H1 (cell line): Measurements from ENCODE around the gene RAB41. TPM values are rescaled to one million over a fixed set of nuclear protein-coding genes. Genes with fewer than 3 reads are reported as not detected.

Experiments
- CTCF ChIA-PET: fragments of 300-600 bp; sonication (Branson Sonifier 250); formaldehyde crosslinking; loops from one replicate; lab custom pipeline; 2021; ENCODE audit not compliant: partially characterized antibody; lab: Charles Lee
- POLR2A ChIA-PET: fragments of 300-600 bp; sonication (Branson Sonifier 250); formaldehyde crosslinking; loops from one replicate; lab custom pipeline; 2021; ENCODE audit warnings: inconsistent platforms; ENCODE audit not compliant: partially characterized antibody; lab: Charles Lee
- DNase-seq, 2 experiments: peaks; one replicate each; pipeline versions ENCODE4 v3.0.0 to v3.0.0-alpha.2; 2010 to 2022; ENCODE audit warnings: low spot score in 2 of 2, low read depth in 1 of 2, mixed read lengths in 1 of 2
- FAIRE-seq: peaks from 2 replicates; lab custom pipeline; 2011; peaks lifted over from hg19 to GRCh38; lab: Jason Lieb, UNC
- H2AFZ ChIP-seq: 2 replicates; pipeline ENCODE4 v1.8.1; 2012; ENCODE audit warnings: low read length, inconsistent platforms
- H2AK5ac ChIP-seq: 2 replicates; pipeline ENCODE4 v1.6.1; 2013; ENCODE audit warnings: low read depth, low read length
- H2BK120ac ChIP-seq: replicated peaks from 2 replicates; pipeline ENCODE3; 2013; ENCODE audit warnings: low read depth, low read length, inconsistent platforms
- H2BK12ac ChIP-seq: 2 replicates; pipeline ENCODE4 v1.6.1; 2013; ENCODE audit warnings: low read depth, low read length
- H2BK15ac ChIP-seq: 2 replicates; pipeline ENCODE4 v1.6.1; 2013; ENCODE audit warnings: low read length
- H2BK20ac ChIP-seq: 2 replicates; pipeline ENCODE4 v1.6.1; 2013; ENCODE audit warnings: low read length
- H2BK5ac ChIP-seq: 2 replicates; pipeline ENCODE4 v1.6.1; 2013; ENCODE audit warnings: low read depth, low read length
- H3K14ac ChIP-seq: 2 replicates; pipeline ENCODE4 v1.6.1; 2013; ENCODE audit warnings: inconsistent platforms; ENCODE audit not compliant: insufficient read length
- H3K18ac ChIP-seq: 2 replicates; pipeline ENCODE4 v1.6.1; 2013; ENCODE audit warnings: low read length; ENCODE audit errors: extremely low read depth
- H3K23ac ChIP-seq: 2 replicates; pipeline ENCODE4 v1.6.1; 2013; ENCODE audit warnings: inconsistent platforms; ENCODE audit not compliant: insufficient read length
- H3K23me2 ChIP-seq: 2 replicates; pipeline ENCODE4 v1.6.1; 2013; ENCODE audit warnings: low read depth, low read length
- H3K27ac ChIP-seq: 2 replicates; pipeline ENCODE4 v1.6.1; 2011; ENCODE audit warnings: low read depth, low read length, inconsistent platforms
- H3K27me3 ChIP-seq, 4 experiments: replicated peaks in 1 of 4; 1 replicate in 1 of 4; 2 replicates in 3 of 4; pipeline versions ENCODE4 v1.6.1 to v1.8.1; 2011 to 2013; ENCODE audit warnings: low read length in 3 of 4, mild to moderate bottlenecking in 3 of 4, inconsistent platforms in 2 of 4, mixed read lengths in 2 of 4, moderate library complexity in 1 of 4; ENCODE audit not compliant: control insufficient read depth in 3 of 4, insufficient read depth in 3 of 4; ENCODE audit errors: extremely low read depth in 1 of 4
- H3K36me3 ChIP-seq, 4 experiments: 2 replicates each; pipeline versions ENCODE4 v1.6.1 to v1.8.1; 2011 to 2013; ENCODE audit warnings: mild to moderate bottlenecking in 4 of 4, low read length in 3 of 4, moderate library complexity in 2 of 4, control low read depth in 1 of 4, inconsistent platforms in 1 of 4; ENCODE audit not compliant: insufficient read depth in 4 of 4, control insufficient read depth in 2 of 4
- H3K4ac ChIP-seq: replicated peaks from 2 replicates; pipeline ENCODE3; 2013; ENCODE audit warnings: low read length, low read depth, mixed read lengths, inconsistent platforms; ENCODE audit not compliant: insufficient read length
- H3K4me1 ChIP-seq, 4 experiments: replicated peaks in 1 of 4; 1 replicate in 1 of 4; 2 replicates in 3 of 4; pipeline versions ENCODE4 v1.6.1 to v1.8.1; 2011 to 2013; ENCODE audit warnings: low read length in 3 of 4, inconsistent platforms in 2 of 4, mixed read lengths in 1 of 4; ENCODE audit not compliant: insufficient read depth in 4 of 4, control insufficient read depth in 3 of 4
- H3K4me2 ChIP-seq, 2 experiments: 2 replicates each; pipeline versions ENCODE4 v1.6.1 to v1.8.1; 2011 to 2013; ENCODE audit warnings: low read depth in 2 of 2, low read length in 2 of 2, control low read depth in 1 of 2, inconsistent platforms in 1 of 2, mild to moderate bottlenecking in 1 of 2; ENCODE audit not compliant: insufficient read depth in 1 of 2
- H3K4me3 ChIP-seq, 4 experiments: fragments of 200-600, 300-600 bp in 1 of 4; sonication (generic), shearing (Covaris generic), sonication (Bioruptor Twin) in 1 of 4; 2 replicates each; pipeline versions ENCODE4 v1.5.1 to v1.8.1; 2011 to 2016; ENCODE audit warnings: low read length in 4 of 4, low read depth in 3 of 4, control low read depth in 2 of 4, inconsistent platforms in 2 of 4, mild to moderate bottlenecking in 2 of 4, mixed read lengths in 1 of 4, moderate library complexity in 1 of 4; ENCODE audit not compliant: insufficient read depth in 2 of 4; ENCODE audit errors: extremely low read depth in 1 of 4
- H3K56ac ChIP-seq: replicated peaks from 2 replicates; pipeline ENCODE3; 2013; ENCODE audit warnings: low read depth, mild to moderate bottlenecking, mixed read lengths, low read length, inconsistent platforms; ENCODE audit not compliant: insufficient read length
- H3K79me1 ChIP-seq: 2 replicates; pipeline ENCODE4 v1.6.1; 2013; ENCODE audit warnings: low read depth, low read length, control low read depth
- H3K79me2 ChIP-seq, 2 experiments: 2 replicates each; pipeline versions ENCODE4 v1.6.1 to v1.8.1; 2012 to 2013; ENCODE audit warnings: low read length in 2 of 2, mild to moderate bottlenecking in 2 of 2, inconsistent platforms in 1 of 2; ENCODE audit not compliant: insufficient read depth in 2 of 2, control insufficient read depth in 1 of 2
- H3K9ac ChIP-seq, 4 experiments: replicated peaks in 1 of 4; 1 replicate in 1 of 4; 2 replicates in 3 of 4; pipeline versions ENCODE4 v1.6.1 to v1.8.1; 2011 to 2013; ENCODE audit warnings: low read depth in 3 of 4, low read length in 3 of 4, control low read depth in 2 of 4, mild to moderate bottlenecking in 2 of 4, moderate library complexity in 2 of 4, inconsistent platforms in 1 of 4; ENCODE audit errors: extremely low read depth in 1 of 4
- H3K9me3 ChIP-seq, 2 experiments: 2 replicates each; pipeline versions ENCODE4 v1.6.1 to v1.8.1; 2012 to 2013; ENCODE audit warnings: mild to moderate bottlenecking in 2 of 2, moderate library complexity in 2 of 2, control low read depth in 1 of 2, inconsistent platforms in 1 of 2, low read depth in 1 of 2, low read length in 1 of 2, mixed read lengths in 1 of 2; ENCODE audit not compliant: insufficient read depth in 2 of 2
- H4K20me1 ChIP-seq, 2 experiments: replicated peaks in 1 of 2; 2 replicates each; pipeline versions ENCODE3 to v1.8.1; 2011 to 2013; ENCODE audit warnings: inconsistent platforms in 2 of 2, low read length in 2 of 2, mild to moderate bottlenecking in 1 of 2; ENCODE audit not compliant: insufficient read depth in 2 of 2, control insufficient read depth in 1 of 2
- H4K5ac ChIP-seq: 2 replicates; pipeline ENCODE4 v1.6.1; 2013; ENCODE audit warnings: low read length, low read depth, mixed read lengths, inconsistent platforms; ENCODE audit not compliant: insufficient read length
- H4K8ac ChIP-seq: 2 replicates; pipeline ENCODE4 v1.8.0; 2013; ENCODE audit warnings: mild to moderate bottlenecking, moderate library complexity, low read length, inconsistent platforms; ENCODE audit not compliant: insufficient read depth; ENCODE audit errors: extremely low read depth
- H4K91ac ChIP-seq: replicated peaks from 2 replicates; pipeline ENCODE3; 2013; ENCODE audit warnings: low read length, mixed read lengths, inconsistent platforms; ENCODE audit not compliant: insufficient read length
- EP300 ChIP-seq, 2 experiments: IDR thresholded peaks; 1 replicate in 1 of 2; 2 replicates in 1 of 2; pipeline ENCODE4 v1.6.1; 2011 to 2012; ENCODE audit warnings: low read depth in 2 of 2, low read length in 2 of 2, mild to moderate bottlenecking in 2 of 2, borderline replicate concordance in 1 of 2, inconsistent platforms in 1 of 2, moderate library complexity in 1 of 2
- HDAC6 ChIP-seq: IDR thresholded peaks from one replicate; pipeline ENCODE4 v1.7.1; 2012; ENCODE audit warnings: low read depth, mild to moderate bottlenecking, inconsistent platforms, low read length, moderate library complexity
- KDM1A ChIP-seq: fragments of 200-600, 300-600 bp; sonication (generic); IDR thresholded peaks from 2 replicates; pipeline ENCODE4 v1.7.1; 2016; ENCODE audit warnings: mild to moderate bottlenecking, low read length, borderline replicate concordance
- RAD21 ChIP-seq, 2 experiments: IDR thresholded peaks in 1 of 2; conservative IDR thresholded peaks in 1 of 2; 2 replicates each; pipeline ENCODE4 v1.6.1; 2011; ENCODE audit warnings: low read depth in 2 of 2, low read length in 2 of 2, improper control_type of control experiment in 1 of 2, inconsistent platforms in 1 of 2, mild to moderate bottlenecking in 1 of 2, moderate library complexity in 1 of 2
- WGBS, 2 experiments: shearing (Covaris generic) in 1 of 2; methylation state at CpG; one replicate each; pipeline versions ENCODE4 v1.1.6 to v1.1.7; 2013 to 2015; ENCODE audit warnings: low lambda C conversion rate in 2 of 2, mixed read lengths in 2 of 2, inconsistent platforms in 1 of 2, low coverage in 1 of 2, missing lambda C conversion rate in 1 of 2; ENCODE audit not compliant: insufficient replicate concordance in 2 of 2, insufficient coverage in 1 of 2, insufficient read length in 1 of 2; ENCODE audit errors: extremely low coverage in 1 of 2, missing lambda C conversion rate in 1 of 2; 5-methylcytosine and 5-hydroxymethylcytosine counted together
- long read RNA-seq, 2 experiments: library from RNA in 1 of 2; library from capped mRNA in 1 of 2; stranded (forward); transcript quantifications; one replicate each; pipeline ENCODE4 v2.0.0, GENCODE V29; 2021; ENCODE audit warnings: inconsistent platforms in 1 of 2
- polyA minus RNA-seq, 3 experiments: library from RNA; depleted of rRNA, polyadenylated mRNA; stranded (reverse); fragments of >200 nt; gene quantifications; 1 replicate in 2 of 3; 2 replicates in 1 of 3; pipeline ENCODE4 v1.2.3, GENCODE V29; 2011
- polyA plus RNA-seq, 7 experiments: library from polyadenylated mRNA; depleted of rRNA in 3 of 7; stranded (reverse) in 5 of 7; unstranded in 2 of 7; fragments of >200 nt in 5 of 7; fragments of 200-250 nt in 2 of 7; gene quantifications; 1 replicate in 5 of 7; 2 replicates in 1 of 7; 4 replicates in 1 of 7; pipeline versions ENCODE4 v1.2.1 to v1.2.3, GENCODE V29; 2011 to 2013; ENCODE audit warnings: missing spikeins in 2 of 7, mixed read lengths in 2 of 7
- total RNA-seq: library from RNA; stranded (reverse); fragmentation: NEBNext Ultra II Directional; extraction: Animal tissue kit (Norgen Biotek cat#: 25700); gene quantifications from 2 replicates; pipeline ENCODE4 v1.2.1, GENCODE V29; 2021
- TF ChIP-seq, protein P1 (sequence below): IDR thresholded peaks from 2 replicates; pipeline ENCODE4 v1.6.1; 2012; ENCODE audit warnings: low read length, inconsistent platforms

RAB41 gene
- not detected in 2 replicates for total RNA-seq
- polyA plus RNA-seq (2011; rRNA removed) = not detected in 2 replicates
- polyA plus RNA-seq (2011; cell fraction: cytosol; rRNA removed) = not detected
- polyA plus RNA-seq (2011; cell fraction: nucleus; rRNA removed) = not detected
- 0.28 TPM in 1 of 4 replicates, not detected in the others for polyA plus RNA-seq (2012, experiment 1 of 2)
- polyA plus RNA-seq (2012, experiment 2 of 2) = not detected
- polyA plus RNA-seq (2013, experiment 1 of 2) = not detected
- polyA plus RNA-seq (2013, experiment 2 of 2) = not detected
- not detected in 2 replicates for polyA minus RNA-seq (2011; rRNA and poly(A)+ RNA removed)
- not detected for polyA minus RNA-seq (2011; cell fraction: cytosol; rRNA and poly(A)+ RNA removed)
- polyA minus RNA-seq (2011; cell fraction: nucleus; rRNA and poly(A)+ RNA removed) = not detected
- long read RNA-seq, experiment 1 = 0 reads
- long read RNA-seq, experiment 2 = 0 reads

DNA sequence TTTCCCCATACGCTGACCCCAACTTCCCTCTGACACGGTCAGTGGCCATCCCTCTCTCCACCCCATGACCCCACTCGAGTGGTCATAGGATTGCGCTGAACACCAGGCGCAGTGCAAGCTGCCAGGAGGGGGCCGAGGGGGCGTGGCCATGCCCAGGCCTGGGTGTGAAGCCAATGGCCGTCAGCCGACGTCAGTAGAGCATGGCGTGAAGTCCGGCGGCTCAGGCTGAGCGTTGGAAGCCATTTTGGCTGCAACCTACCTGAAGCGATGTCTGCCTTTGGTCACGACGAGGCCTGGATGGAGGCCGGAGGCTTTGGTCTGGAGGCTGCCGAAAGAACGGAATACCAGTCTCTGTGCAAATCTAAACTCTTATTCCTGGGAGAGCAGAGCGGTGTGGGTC lies at the start of gene RAB41:
Gene RAB41, plus strand, starts transcription at position 222 of the 400 bp plus-strand sequence. Its CDS starts 46 bp downstream, at position 268.
- WGBS, 2 experiments = 86% methylated on average over 15 of the region's 21 CpGs; no CpG with 5 or more reads in 1 of the 2 experiments
- H3K9me3 ChIP-seq = no peaks in the 10 kb centered on the region
- no peak within 1 kb of the TSS for H3K9ac ChIP-seq
- no peak for TF ChIP-seq KDM1A
- TF ChIP-seq EP300 (IDR thresholded peaks at IDR 0.05; ENCODE audit: borderline replicate concordance in 1 of 2, low read depth in 2 of 2, low read length in 2 of 2) = no peak
- TF ChIP-seq RAD21 (IDR thresholded peaks at IDR 0.05 in 1 of 2, conservative IDR thresholded peaks at IDR 0.05 in 1 of 2; ENCODE audit: low read depth in 2 of 2, low read length in 2 of 2) = no peak
- TF ChIP-seq, protein P1, sequence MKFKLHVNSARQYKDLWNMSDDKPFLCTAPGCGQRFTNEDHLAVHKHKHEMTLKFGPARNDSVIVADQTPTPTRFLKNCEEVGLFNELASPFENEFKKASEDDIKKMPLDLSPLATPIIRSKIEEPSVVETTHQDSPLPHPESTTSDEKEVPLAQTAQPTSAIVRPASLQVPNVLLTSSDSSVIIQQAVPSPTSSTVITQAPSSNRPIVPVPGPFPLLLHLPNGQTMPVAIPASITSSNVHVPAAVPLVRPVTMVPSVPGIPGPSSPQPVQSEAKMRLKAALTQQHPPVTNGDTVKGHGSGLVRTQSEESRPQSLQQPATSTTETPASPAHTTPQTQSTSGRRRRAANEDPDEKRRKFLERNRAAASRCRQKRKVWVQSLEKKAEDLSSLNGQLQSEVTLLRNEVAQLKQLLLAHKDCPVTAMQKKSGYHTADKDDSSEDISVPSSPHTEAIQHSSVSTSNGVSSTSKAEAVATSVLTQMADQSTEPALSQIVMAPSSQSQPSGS = no peak
- no peak for TF ChIP-seq HDAC6

More for the DNA sequence above, at the start of gene RAB41:
- POLR2A ChIA-PET = no interaction called here
- Histone ChIP-seq H3K56ac (no peak within 1 kb of the TSS), H3K79me1 (no peaks in the 10 kb centered on the region), H3K27me3 (no peaks in the 10 kb centered on the region), H3K14ac (no peak within 1 kb of the TSS), H2BK12ac (no peak within 1 kb of the TSS), H2BK20ac (no peak within 1 kb of the TSS), H3K27ac (no peak within 1 kb of the TSS), H4K5ac (no peak within 1 kb of the TSS), H3K4ac (no peak within 1 kb of the TSS), H3K4me2 (no peak within 1 kb of the TSS), H2BK120ac (no peak within 1 kb of the TSS), H3K23ac (no peak within 1 kb of the TSS), H3K4me1 (no peaks in the 10 kb centered on the region), H3K18ac (no peak within 1 kb of the TSS), H2BK15ac (no peak within 1 kb of the TSS), H4K8ac (no peak within 1 kb of the TSS), H3K79me2 (no peaks in the 10 kb centered on the region), H3K4me3 (no peak within 1 kb of the TSS), H2BK5ac (no peak within 1 kb of the TSS), H3K36me3 (peaks cover 0 to 2% (median 0%) of the 10 kb centered on the region in 4 experiments; a peak in 2 of 8 replicates), H2AFZ (no peak within 1 kb of the TSS), H4K20me1 (no peaks in the 10 kb centered on the region), H3K23me2 (no peaks in the 10 kb centered on the region), H4K91ac (no peak within 1 kb of the TSS), H2AK5ac (no peak within 1 kb of the TSS)
- no peak for FAIRE-seq
- CTCF ChIA-PET = no interaction called here
- DNase-seq = no peak
